GM13977 (cell line): ENCODE measurements around the gene CDC25A.

Experiments
- DNase-seq: peaks from one replicate; pipeline ENCODE4 v3.0.0; 2012; ENCODE audit warnings: low spot score
- CTCF ChIP-seq: IDR thresholded peaks from 2 replicates; pipeline ENCODE4 v1.5.1; 2012; ENCODE audit warnings: mild to moderate bottlenecking, control low read depth; ENCODE audit not compliant: insufficient read depth; ENCODE audit errors: extremely low read depth, missing control alignments
- in situ Hi-C: fragments of 300-500 bp; cut with MboI; formaldehyde crosslinking; loops from one replicate; pipeline ENCODE4 v1.12.0; 2022; ENCODE audit warnings: low sequenced_read_pairs, low pct_unique_long_range_greater_than_20kb, mixed read lengths, inconsistent platforms; ENCODE audit not compliant: unreplicated experiment

Gene CDC25A

GRCh38 chr3:48188266-48189201 lies at the start of gene CDC25A:
TSS of gene CDC25A (minus strand) at chr3:48188417. CDS start at chr3:48187947, 470 bp downstream.
- peak; percentile 98 for DNase-seq
- in situ Hi-C loops: no loop called here
- TF ChIP-seq CTCF: no peak

- no peak for DNase-seq
- in situ Hi-C loops: no loop called here
- TF ChIP-seq CTCF: no peak
Observed at GRCh38 chr3:48236531-48236930, 48.3 kb upstream of the CDC25A start.

GRCh38 chr3:48233542-48233941 lies 45.3 kb upstream of the CDC25A start:
- DNase-seq: no peak
- TF ChIP-seq CTCF: no peak
- in situ Hi-C loops: no loop called here

- peak; percentile 78 for TF ChIP-seq CTCF
- DNase-seq: peak; percentile 59
- in situ Hi-C loops: no loop called here
Observed at GRCh38 chr3:48232734-48233133, 44.5 kb upstream of the CDC25A start.

GRCh38 chr3:48232232-48232631 lies 44.0 kb upstream of the CDC25A start:
- TF ChIP-seq CTCF: no peak
- in situ Hi-C loops: no loop called here
- DNase-seq: no peak

GRCh38 chr3:48226939-48227338 lies 38.7 kb upstream of the CDC25A start:
- in situ Hi-C loops: no loop called here
- no peak for TF ChIP-seq CTCF
- DNase-seq: no peak
